Stimulated activated naive CD8-positive, alpha-beta T cell treated with anti-CD3 and anti-CD28 coated beads, Interleukin-15, Interleukin-2, amounts not matched to agents 100 ng/mL and 50 ng/mL, for 24 hours (primary cell): ENCODE data around the gene ABHD17C.

Experiments
- H3K27ac Mint-ChIP-seq: one replicate; pipeline ENCODE4 v1.8.0; 2021; ENCODE audit warnings: mild to moderate bottlenecking, mixed read lengths
- H3K27me3 Mint-ChIP-seq: one replicate; pipeline ENCODE4 v1.8.0; 2021; ENCODE audit warnings: mixed read lengths
- H3K36me3 Mint-ChIP-seq: one replicate; pipeline ENCODE4 v1.8.0; 2021; ENCODE audit warnings: low read depth, mixed read lengths
- H3K4me1 Mint-ChIP-seq: one replicate; pipeline ENCODE4 v1.8.0; 2021; ENCODE audit warnings: low read depth, mixed read lengths
- H3K4me3 Mint-ChIP-seq: one replicate; pipeline ENCODE4 v1.8.0; 2021; ENCODE audit warnings: mild to moderate bottlenecking, mixed read lengths
- H3K9me3 Mint-ChIP-seq: one replicate; pipeline ENCODE4 v1.8.0; 2021; ENCODE audit warnings: mixed read lengths

Gene ABHD17C

DNA sequence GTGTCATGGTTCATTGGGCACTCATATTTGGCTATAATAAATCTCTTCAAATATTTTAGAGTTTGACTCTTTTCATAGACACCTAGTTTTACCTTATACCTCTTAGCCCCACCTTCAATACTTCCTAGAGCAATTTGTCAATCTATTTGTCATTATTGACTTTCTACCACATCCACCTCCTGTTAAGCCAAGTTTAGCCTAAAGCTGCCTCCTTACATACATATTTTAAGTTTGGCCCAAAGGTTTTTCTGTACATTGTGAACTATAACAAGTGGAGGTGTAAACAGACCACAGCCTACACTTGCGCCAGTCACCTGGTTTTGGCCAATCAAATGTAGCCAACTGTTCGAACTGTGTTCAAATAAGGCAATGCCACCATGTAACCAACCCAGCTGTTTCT, 18.1 kb upstream of the ABHD17C start:
- Mint-ChIP-seq H3K27me3 (peaks cover 38% of the 10 kb centered on the region), H3K4me1 (peaks cover 7% of the 10 kb centered on the region), H3K4me3 (no peak overlapping the region), H3K36me3 (no peaks in the 10 kb centered on the region), H3K9me3 (no peaks in the 10 kb centered on the region), H3K27ac (no peak overlapping the region)

DNA sequence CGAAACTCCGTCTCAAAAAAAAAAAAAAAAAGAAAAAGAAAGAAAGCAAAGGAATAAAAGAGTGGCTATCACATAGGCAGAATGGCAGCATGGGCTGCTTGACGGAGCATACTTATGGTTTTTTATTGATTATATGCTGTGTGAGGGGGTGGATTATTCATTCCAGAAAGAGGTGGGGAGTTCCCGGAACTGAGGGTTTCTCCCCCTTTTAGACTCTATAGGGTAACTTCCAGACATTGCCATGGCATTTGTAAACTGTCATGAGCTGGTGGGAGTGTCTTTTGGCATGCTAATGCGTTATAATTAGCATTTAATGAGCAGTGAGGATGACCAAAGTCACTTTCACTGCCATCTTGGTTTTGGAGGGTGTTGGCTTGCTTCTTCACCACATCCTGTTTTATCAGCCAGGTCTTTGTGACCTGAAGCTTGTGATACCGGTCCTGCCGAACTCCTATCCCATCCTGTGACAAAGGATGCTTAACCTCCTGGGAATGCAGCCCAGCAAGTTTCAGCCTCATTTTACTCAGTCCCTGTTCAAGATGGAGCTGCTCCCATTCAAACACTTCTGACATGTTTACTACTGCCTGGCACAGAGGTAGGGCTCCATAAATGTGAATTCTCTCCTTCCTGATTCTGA, 15.8 kb upstream of the ABHD17C start:
- Mint-ChIP-seq H3K27me3 (peaks cover 43% of the 10 kb centered on the region), H3K9me3 (peaks cover 3% of the 10 kb centered on the region), H3K4me3 (no peak overlapping the region), H3K4me1 (peaks cover 7% of the 10 kb centered on the region), H3K27ac (no peak overlapping the region), H3K36me3 (no peaks in the 10 kb centered on the region)

DNA sequence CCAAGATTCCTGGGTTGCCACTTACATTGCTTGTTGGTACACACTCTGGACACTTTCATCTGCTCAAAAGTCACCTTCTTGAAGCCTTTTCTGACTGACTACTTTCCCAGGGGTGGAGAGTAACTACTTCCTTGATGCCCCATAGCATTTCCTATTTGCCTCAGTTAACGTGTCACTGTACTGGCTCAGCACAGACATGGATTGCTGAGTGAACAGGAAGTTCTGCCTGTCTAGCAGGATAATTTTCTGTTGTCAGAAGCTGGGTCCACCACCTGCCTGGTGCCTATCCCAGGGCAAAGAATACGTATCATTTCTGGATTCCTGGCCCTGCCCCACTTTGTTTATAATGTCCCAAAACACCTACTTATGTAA, 15.3 kb upstream of the ABHD17C start:
- peaks cover 41% of the 10 kb centered on the region for H3K27me3 Mint-ChIP-seq
- H3K4me1 Mint-ChIP-seq, result peaks cover 4% of the 10 kb centered on the region
- peaks cover 4% of the 10 kb centered on the region for H3K9me3 Mint-ChIP-seq
- no peak overlapping the region for H3K4me3 Mint-ChIP-seq
- H3K36me3 Mint-ChIP-seq, result no peaks in the 10 kb centered on the region
- no peak overlapping the region for H3K27ac Mint-ChIP-seq

- no peak overlapping the region for H3K27ac Mint-ChIP-seq
- H3K4me3 Mint-ChIP-seq, result no peak overlapping the region
- no peaks in the 10 kb centered on the region for H3K36me3 Mint-ChIP-seq
- peaks cover 4% of the 10 kb centered on the region for H3K9me3 Mint-ChIP-seq
- peaks cover 32% of the 10 kb centered on the region for H3K27me3 Mint-ChIP-seq
- peaks cover 4% of the 10 kb centered on the region for H3K4me1 Mint-ChIP-seq
Measured at GRCh38 chr15:80682201-80682600, 12.9 kb upstream of the ABHD17C start.

- Mint-ChIP-seq H3K36me3 (no peaks in the 10 kb centered on the region), H3K27me3 (peaks cover 32% of the 10 kb centered on the region), H3K9me3 (peaks cover 4% of the 10 kb centered on the region), H3K4me1 (peaks cover under 1% of the 10 kb centered on the region), H3K27ac (no peak overlapping the region), H3K4me3 (no peak overlapping the region)
Measured at GRCh38 chr15:80684697-80685096, 10.4 kb upstream of the ABHD17C start.

- Mint-ChIP-seq H3K36me3 (no peaks in the 10 kb centered on the region), H3K4me3 (no peak overlapping the region), H3K4me1 (no peaks in the 10 kb centered on the region), H3K27me3 (peaks cover 30% of the 10 kb centered on the region), H3K27ac (no peak overlapping the region), H3K9me3 (peaks cover 4% of the 10 kb centered on the region)
Measured at GRCh38 chr15:80685628-80686027, 9.5 kb upstream of the ABHD17C start.

DNA sequence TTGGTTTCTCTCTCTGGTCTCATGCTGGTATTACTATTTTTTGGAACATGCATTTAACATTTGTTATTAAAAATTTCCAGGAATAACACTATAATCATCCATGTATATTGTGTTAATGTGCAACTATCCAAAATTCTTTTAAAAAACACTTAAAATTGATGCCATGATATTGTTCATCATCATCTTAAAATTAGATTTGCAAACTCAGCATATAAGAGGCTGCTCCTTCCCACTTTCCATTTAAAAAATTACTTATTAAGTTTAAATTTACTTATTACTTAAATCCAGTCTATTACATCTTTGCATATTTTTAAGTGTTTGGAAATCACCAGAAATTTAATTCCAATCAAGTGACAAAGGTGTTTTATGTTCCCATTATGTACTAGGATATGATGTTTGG, 5.8 kb upstream of the ABHD17C start:
- H3K9me3 Mint-ChIP-seq, result peaks cover under 1% of the 10 kb centered on the region

GRCh38 chr15:80689716-80690115, 5.4 kb upstream of the ABHD17C start:
- Mint-ChIP-seq H3K36me3 (no peaks in the 10 kb centered on the region), H3K9me3 (no peaks in the 10 kb centered on the region), H3K4me1 (peaks cover 7% of the 10 kb centered on the region), H3K27me3 (peaks cover 19% of the 10 kb centered on the region), H3K27ac (no peak overlapping the region), H3K4me3 (no peak overlapping the region)

More for the DNA sequence above, 5.8 kb upstream of the ABHD17C start:
- no peaks in the 10 kb centered on the region for H3K36me3 Mint-ChIP-seq
- no peak overlapping the region for H3K27ac Mint-ChIP-seq
- peaks cover 4% of the 10 kb centered on the region for H3K4me1 Mint-ChIP-seq
- H3K4me3 Mint-ChIP-seq, result no peak overlapping the region
- H3K27me3 Mint-ChIP-seq, result peaks cover 18% of the 10 kb centered on the region

GRCh38 chr15:80691575-80691974, 3.5 kb upstream of the ABHD17C start:
- H3K27me3 Mint-ChIP-seq, result peaks cover 13% of the 10 kb centered on the region
- H3K27ac Mint-ChIP-seq, result no peak overlapping the region
- no peaks in the 10 kb centered on the region for H3K36me3 Mint-ChIP-seq
- no peaks in the 10 kb centered on the region for H3K9me3 Mint-ChIP-seq
- peaks cover 15% of the 10 kb centered on the region for H3K4me1 Mint-ChIP-seq
- no peak overlapping the region for H3K4me3 Mint-ChIP-seq

GRCh38 chr15:80693682-80694610, 1.2 kb upstream of the ABHD17C start:
- H3K4me3 Mint-ChIP-seq, result peak overlapping the region; percentile 80
- peak overlapping the region; percentile 71 for H3K27ac Mint-ChIP-seq
- H3K9me3 Mint-ChIP-seq, result no peaks in the 10 kb centered on the region
- no peaks in the 10 kb centered on the region for H3K36me3 Mint-ChIP-seq
- H3K27me3 Mint-ChIP-seq, result peaks cover 20% of the 10 kb centered on the region
- peaks cover 27% of the 10 kb centered on the region for H3K4me1 Mint-ChIP-seq

GRCh38 chr15:80694611-80695098, 455 bp upstream of the ABHD17C start:
- H3K36me3 Mint-ChIP-seq, result no peaks in the 10 kb centered on the region
- peaks cover 27% of the 10 kb centered on the region for H3K4me1 Mint-ChIP-seq
- H3K4me3 Mint-ChIP-seq, result peak overlapping the region; percentile 80
- peaks cover 25% of the 10 kb centered on the region for H3K27me3 Mint-ChIP-seq
- no peaks in the 10 kb centered on the region for H3K9me3 Mint-ChIP-seq
- H3K27ac Mint-ChIP-seq, result peak overlapping the region; percentile 71

DNA sequence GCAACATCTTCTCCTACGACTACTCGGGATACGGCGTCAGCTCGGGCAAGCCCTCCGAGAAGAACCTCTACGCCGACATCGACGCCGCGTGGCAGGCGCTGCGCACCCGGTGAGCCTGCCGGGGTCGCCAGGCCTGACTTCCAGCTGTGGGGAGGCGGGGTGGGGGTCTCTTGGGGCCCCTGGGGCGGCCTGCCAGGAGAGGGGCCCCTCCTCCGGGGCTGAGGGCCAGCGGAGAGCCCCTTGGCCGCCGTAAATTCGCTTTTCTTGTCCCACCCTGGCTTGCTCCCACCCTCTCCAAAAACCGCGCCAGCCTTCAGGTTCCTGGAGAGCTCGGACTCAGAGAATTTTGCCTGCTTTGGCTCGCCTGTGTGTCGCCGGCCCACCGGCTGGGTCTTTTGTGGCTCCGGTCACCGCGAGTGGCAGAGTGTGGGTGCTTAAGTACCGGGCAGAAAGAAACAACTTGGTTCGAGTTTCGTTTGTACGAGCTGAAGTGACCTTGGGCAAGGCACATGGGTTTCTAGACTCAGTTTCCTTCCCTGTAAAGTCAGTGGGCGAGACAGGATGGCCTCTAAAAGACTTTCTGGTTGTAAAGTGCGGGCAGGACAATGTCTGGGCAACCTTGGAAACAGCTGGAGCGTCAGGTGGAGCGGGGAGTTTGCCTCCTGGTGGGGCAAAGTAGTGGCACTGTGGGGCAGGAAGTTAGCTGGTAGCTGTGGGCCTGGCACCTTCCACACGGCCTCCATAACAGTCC, 976 bp downstream of the ABHD17C start:
- H3K9me3 Mint-ChIP-seq, result no peaks in the 10 kb centered on the region
- peak overlapping the region; percentile 87 for H3K4me3 Mint-ChIP-seq
- H3K27ac Mint-ChIP-seq, result peak overlapping the region; percentile 85
- H3K4me1 Mint-ChIP-seq, result peaks cover 27% of the 10 kb centered on the region
- peaks cover 31% of the 10 kb centered on the region for H3K27me3 Mint-ChIP-seq
- no peaks in the 10 kb centered on the region for H3K36me3 Mint-ChIP-seq

DNA sequence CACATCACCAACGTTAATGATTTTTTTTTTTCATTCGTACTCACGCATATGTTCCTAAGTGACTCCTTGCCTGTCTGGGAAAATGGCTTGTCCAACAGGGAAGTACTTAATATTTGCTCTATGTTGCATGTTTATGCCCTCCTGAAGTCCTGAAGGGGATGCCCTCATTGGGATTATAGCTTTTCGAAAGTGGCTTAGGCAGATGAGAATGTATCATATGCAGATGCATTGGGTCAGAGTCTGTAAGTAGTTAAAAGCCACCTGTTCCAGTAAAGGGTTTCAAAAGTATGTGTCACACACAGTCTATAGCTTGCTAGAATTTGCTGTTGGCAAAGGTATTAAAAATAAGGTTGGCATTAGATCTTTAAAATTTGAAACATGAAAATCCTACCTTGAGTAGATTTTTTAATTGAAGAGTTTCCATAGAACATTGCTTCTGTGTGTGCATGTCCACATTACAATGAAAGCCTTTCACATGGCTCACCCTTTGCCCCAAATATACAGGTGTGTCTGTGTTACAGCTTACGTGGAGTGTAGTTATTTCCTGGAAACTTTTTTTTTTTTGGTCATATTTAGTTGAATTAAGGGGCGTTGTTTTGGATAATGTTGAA, 2.1 kb downstream of the ABHD17C start:
- Mint-ChIP-seq H3K27ac (no peak overlapping the region), H3K36me3 (no peaks in the 10 kb centered on the region), H3K27me3 (peaks cover 35% of the 10 kb centered on the region), H3K9me3 (no peaks in the 10 kb centered on the region), H3K4me3 (peak overlapping the region; percentile 87), H3K4me1 (peaks cover 27% of the 10 kb centered on the region)

GRCh38 chr15:80698676-80699075, 3.6 kb downstream of the ABHD17C start:
- peaks cover 34% of the 10 kb centered on the region for H3K27me3 Mint-ChIP-seq
- peaks cover 27% of the 10 kb centered on the region for H3K4me1 Mint-ChIP-seq
- no peaks in the 10 kb centered on the region for H3K9me3 Mint-ChIP-seq
- H3K4me3 Mint-ChIP-seq, result no peak overlapping the region
- no peaks in the 10 kb centered on the region for H3K36me3 Mint-ChIP-seq
- H3K27ac Mint-ChIP-seq, result no peak overlapping the region
